Skeletal muscle tissue (tissue), 4 donors: ENCODE measurements around the gene SLC2A3. TPM values are rescaled to one million over a fixed set of nuclear protein-coding genes. Genes with fewer than 3 reads are reported as not detected.
A peak's percentile ranks its signal among the peaks of the same experiment; 100 is the strongest.
"Not testable (repeated sequence)": the region's sequence is repeated elsewhere in the genome, so short reads cannot be mapped to it uniquely, and the experiment has no call there.

ENCODE experiments used
- H3K27ac ChIP-seq: one replicate; pipeline ENCODE4 v1.7.0; 2013; ENCODE audit warnings: mild to moderate bottlenecking, low read depth, low read length, inconsistent platforms
- H3K27me3 ChIP-seq, 3 donors: one replicate each; pipeline ENCODE4 v1.7.0; 2013; ENCODE audit warnings: low read length in 3 of 3; ENCODE audit not compliant: control insufficient read depth in 3 of 3, insufficient read depth in 3 of 3
- H3K36me3 ChIP-seq, 3 donors: one replicate each; pipeline ENCODE4 v1.7.0; 2013; ENCODE audit warnings: low read length in 3 of 3; ENCODE audit not compliant: control insufficient read depth in 3 of 3, insufficient read depth in 3 of 3
- H3K4me1 ChIP-seq, 3 donors: one replicate each; pipeline ENCODE4 v1.7.0; 2013; ENCODE audit warnings: low read length in 3 of 3, mild to moderate bottlenecking in 3 of 3; ENCODE audit not compliant: control insufficient read depth in 3 of 3, insufficient read depth in 3 of 3
- H3K4me3 ChIP-seq, 3 donors: one replicate each; pipeline ENCODE4 v1.7.0; 2013; ENCODE audit warnings: low read length in 3 of 3
- H3K9ac ChIP-seq, 3 donors: one replicate each; pipeline ENCODE4 v1.7.0; 2013; ENCODE audit warnings: low read length in 3 of 3, mild to moderate bottlenecking in 3 of 3, moderate library complexity in 2 of 3, low read depth in 1 of 3
- H3K9me3 ChIP-seq, 3 donors: one replicate each; pipeline ENCODE4 v1.7.0; 2013; ENCODE audit warnings: low read length in 3 of 3; ENCODE audit not compliant: control insufficient read depth in 3 of 3
- total RNA-seq: library from RNA; depleted of rRNA; stranded (reverse); fragments of >200 nt; gene quantifications from one replicate; pipeline ENCODE4 v1.2.3, GENCODE V29; 2014
- donor health status: Osteomylitis.

SLC2A3 gene
- total RNA-seq, 1 donor from 2014 or later, result 49.6 TPM

DNA sequence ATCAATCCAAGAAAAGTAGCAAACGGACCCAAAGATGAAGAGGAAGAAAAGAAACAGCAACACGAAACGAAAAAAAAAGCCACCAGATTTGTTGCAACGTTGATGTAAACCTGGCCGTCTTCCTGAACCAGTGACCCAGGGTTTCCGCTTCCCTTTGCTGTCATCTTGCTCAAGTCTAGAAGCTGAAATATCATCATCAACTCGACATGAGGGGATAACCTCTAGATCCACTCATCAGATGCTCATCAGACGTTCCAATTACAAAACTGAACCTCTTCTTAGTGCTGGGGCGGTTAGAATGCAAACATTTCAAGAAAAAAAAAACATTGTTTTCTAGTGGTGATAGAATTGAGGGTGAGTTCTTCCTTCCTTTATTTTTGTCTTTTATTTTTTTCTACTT is 36.3 kb upstream of the SLC2A3 start:
- H3K27ac ChIP-seq, H3K4me3 ChIP-seq, H3K9ac ChIP-seq, H3K9me3 ChIP-seq, H3K4me1 ChIP-seq, H3K36me3 ChIP-seq: not testable (repeated sequence)
- H3K27me3 ChIP-seq, result peaks cover 0 to 11% (median 10%) of the 10 kb centered on the region in 3 donors

DNA sequence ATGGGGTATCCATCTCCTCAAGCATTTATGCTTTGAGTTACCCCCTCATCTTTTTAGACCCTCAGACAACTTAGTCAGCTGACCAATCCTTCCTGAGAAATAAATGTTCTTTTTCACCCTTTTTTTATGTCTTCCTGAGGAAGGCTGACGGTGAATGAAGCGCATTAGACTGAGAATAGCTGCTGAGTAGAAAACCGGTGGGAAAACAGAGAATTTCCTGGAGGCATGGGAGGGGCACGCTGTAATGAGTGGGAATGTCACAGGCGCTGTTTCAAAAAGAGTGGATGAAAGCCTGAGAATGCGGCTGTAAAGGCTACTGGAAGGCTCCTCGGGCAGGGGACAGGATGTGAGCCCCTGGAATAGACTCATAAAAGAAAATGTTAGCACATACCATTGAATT is 35.8 kb upstream of the SLC2A3 start:
- not testable (repeated sequence) for H3K36me3 ChIP-seq, H3K4me1 ChIP-seq, H3K4me3 ChIP-seq, H3K9me3 ChIP-seq, H3K9ac ChIP-seq
- Histone ChIP-seq H3K27ac (peak overlapping the region; percentile 83), H3K27me3 (peaks cover 0 to 11% (median 10%) of the 10 kb centered on the region in 3 donors)

DNA sequence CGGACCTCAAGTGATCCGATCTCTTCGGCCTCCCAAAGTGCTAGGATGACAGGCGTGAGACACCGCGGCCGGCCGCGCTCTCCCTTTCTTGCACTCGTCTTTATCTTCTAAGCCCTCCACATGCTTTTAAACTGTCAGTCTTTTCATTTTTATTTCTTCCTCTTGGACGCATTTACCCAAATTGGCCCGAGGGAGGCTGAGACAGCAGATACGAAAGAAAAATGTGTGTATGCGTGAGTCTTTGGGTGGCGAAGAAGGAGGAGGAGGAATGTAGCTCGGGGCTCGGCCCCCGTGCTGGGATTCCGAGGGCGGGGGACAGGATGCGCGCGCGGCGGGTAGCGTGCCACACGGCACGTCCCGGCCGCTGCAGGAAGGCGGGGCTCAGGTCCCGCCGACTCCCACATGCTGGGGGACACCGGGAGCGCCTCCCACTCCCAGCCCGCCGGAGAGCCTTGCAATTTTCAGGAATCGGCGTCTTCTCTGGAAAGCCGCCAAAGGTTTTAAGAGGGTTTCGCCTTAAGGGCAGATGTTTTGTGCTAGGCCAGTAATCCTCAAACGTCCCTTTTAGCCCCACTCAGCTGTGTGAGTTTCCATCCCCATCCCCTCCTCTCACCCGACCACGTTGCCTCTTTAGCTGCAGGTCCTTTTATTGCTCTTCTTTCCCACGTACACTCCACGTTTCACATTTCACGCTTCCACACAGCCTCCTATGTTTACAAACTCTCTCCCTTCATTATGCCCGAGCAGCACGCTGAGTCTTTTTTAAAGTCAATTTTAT is 34.7 kb upstream of the SLC2A3 start:
- no peaks in the 10 kb centered on the region for H3K36me3 ChIP-seq
- peak overlapping the region; percentile 83 for H3K27ac ChIP-seq
- H3K9ac ChIP-seq, result peak overlapping the region; percentile 64 to 80 (median 71)
- H3K4me3 ChIP-seq, result peak overlapping the region; percentile 57 to 67 (median 66)
- H3K27me3 ChIP-seq, result peaks cover 0 to 11% (median 10%) of the 10 kb centered on the region in 3 donors
- H3K9me3 ChIP-seq, result no peaks in the 10 kb centered on the region
- peaks cover 0 to 9% (median 9%) of the 10 kb centered on the region in 3 donors for H3K4me1 ChIP-seq

DNA sequence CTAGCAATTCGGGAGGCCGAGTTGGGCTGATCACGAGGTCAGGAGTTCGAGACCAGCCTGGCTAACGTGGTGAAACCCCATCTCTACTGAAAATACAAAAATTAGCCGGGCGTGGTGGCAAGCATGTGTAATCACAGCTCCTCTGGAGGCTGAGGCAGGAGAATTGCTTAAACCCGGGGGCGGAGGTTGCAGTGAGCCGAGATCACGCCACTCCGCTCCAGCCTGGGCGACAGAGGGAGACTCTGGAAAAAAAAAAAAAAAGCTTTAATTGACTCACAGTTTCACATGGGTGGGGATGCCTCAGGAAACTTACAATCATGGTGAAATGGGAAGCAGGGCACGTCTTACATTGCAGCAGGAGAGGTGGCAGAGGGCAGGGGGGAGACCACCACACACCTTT is 30.6 kb upstream of the SLC2A3 start:
- H3K4me1 ChIP-seq, result peaks cover 0 to 9% (median 9%) of the 10 kb centered on the region in 3 donors

DNA sequence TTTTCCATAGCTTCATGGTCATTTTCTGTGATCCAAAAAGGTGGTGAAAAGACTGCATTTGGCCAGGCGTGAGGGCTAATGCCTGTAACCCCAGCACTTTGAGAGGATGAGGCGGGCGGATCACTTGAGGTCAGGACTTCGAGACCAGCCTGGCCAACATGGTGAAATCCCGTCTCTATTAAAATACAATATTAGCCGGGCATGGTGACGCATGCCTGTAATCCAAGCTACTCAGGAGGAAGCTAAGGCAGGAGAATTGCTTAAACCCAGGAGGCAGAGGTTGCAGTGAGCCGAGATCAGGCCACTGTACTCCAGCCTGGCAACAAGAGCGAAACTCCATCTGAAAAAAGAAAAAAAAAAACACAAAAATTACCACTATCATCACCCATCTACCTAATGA is 28.7 kb upstream of the SLC2A3 start:
- H3K27ac ChIP-seq, H3K4me3 ChIP-seq, H3K9me3 ChIP-seq, H3K9ac ChIP-seq, H3K36me3 ChIP-seq, H3K27me3 ChIP-seq, H3K4me1 ChIP-seq: not testable (repeated sequence)

More for the DNA sequence above, 30.6 kb upstream of the SLC2A3 start:
- peaks cover 0 to 11% (median 10%) of the 10 kb centered on the region in 3 donors for H3K27me3 ChIP-seq
- H3K9me3 ChIP-seq, result no peaks in the 10 kb centered on the region
- no peak overlapping the region for H3K4me3 ChIP-seq
- no peaks in the 10 kb centered on the region for H3K36me3 ChIP-seq
- H3K9ac ChIP-seq, result no peak overlapping the region
- H3K27ac ChIP-seq, result no peak overlapping the region

DNA sequence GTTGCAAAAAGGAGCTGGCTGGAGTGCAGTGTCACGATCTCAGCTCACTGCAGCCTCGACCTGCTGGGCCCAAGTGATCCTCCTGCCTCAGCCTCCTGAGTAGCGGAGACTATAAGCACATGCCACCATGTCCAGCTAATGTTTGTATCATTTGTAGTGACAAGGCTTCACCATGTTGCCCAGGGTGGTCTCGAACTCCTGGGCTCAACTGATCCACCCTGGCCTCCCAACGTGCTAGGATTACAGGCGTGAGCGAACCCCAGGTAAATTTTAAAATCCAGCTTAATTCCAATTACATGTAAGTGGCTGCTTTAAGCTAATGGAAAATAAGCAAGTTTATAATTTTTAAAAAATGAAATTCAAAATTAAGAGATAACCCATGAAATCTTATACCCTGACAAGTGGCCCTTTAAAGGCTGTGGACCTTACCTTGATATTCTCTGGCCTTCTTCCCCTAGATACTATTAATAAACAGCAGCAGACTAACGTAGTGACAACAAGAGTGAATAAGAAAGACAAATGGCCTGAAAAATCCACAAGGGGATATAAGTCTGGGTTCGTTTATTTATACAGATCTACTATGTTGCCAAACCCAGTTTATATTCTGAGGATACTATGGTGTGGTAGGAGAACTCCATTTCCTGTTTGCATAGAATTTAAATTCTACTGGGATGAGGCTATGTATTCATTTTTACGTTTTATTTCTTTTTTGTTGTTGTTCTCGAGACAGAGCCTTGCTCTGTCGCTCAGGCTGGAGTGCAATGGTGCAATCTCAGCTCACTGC is 25.6 kb upstream of the SLC2A3 start:
- H3K27ac ChIP-seq, result peak overlapping the region; percentile 85
- no peak overlapping the region for H3K9ac ChIP-seq
- no peaks in the 10 kb centered on the region for H3K9me3 ChIP-seq
- no peaks in the 10 kb centered on the region for H3K4me1 ChIP-seq
- peak overlapping the region in 1 of 3 donors; percentile 68 for H3K4me3 ChIP-seq
- H3K36me3 ChIP-seq, result no peaks in the 10 kb centered on the region
- H3K27me3 ChIP-seq, result no peaks in the 10 kb centered on the region

DNA sequence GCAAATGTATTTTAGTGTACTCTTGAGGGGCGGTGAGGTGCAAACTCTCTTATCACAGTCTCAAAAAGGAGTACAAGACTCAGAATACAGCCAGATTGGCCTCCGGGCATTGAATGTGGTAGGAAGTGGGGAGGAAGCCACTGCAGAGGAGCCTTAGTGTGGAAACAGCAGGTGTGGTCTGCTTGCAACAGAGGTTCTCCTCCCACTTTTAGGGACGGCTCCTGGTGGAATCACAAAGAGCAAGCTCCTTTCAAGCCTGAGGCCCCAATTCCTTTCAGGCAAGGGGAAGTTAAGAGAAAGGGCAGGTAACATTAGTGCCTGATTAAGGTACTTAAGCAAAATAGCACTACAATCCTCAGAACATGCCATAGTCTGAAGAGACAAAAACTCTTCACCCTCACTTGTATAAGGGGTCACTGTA is 23.7 kb upstream of the SLC2A3 start:
- no peaks in the 10 kb centered on the region for H3K9me3 ChIP-seq
- H3K9ac ChIP-seq, result no peak overlapping the region
- H3K27ac ChIP-seq, result no peak overlapping the region
- H3K36me3 ChIP-seq, result no peaks in the 10 kb centered on the region
- no peaks in the 10 kb centered on the region for H3K4me1 ChIP-seq
- no peak overlapping the region for H3K4me3 ChIP-seq
- no peaks in the 10 kb centered on the region for H3K27me3 ChIP-seq

DNA sequence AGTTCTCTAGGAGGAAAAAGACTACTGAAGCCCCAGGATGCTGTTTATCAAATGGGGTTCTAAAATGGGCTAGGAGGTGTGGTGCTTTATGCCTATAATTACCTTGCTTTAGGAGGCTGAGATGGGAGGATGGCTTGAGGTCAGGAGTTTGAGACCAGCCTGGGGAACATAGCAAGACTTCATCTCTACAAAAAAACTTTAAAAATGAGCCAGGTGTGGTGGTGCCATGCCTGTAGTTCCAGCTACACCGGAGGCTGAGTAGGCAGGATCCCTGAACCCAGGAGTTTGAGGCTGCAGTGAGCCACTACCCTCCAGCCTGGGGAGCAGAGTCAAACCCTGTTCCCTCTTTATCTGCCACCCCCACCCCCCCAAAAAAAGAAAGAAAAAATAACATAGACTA is 23.3 kb upstream of the SLC2A3 start:
- Histone ChIP-seq H3K36me3 (no peaks in the 10 kb centered on the region), H3K27me3 (no peaks in the 10 kb centered on the region), H3K4me3 (no peak overlapping the region), H3K9ac (no peak overlapping the region), H3K4me1 (no peaks in the 10 kb centered on the region), H3K27ac (no peak overlapping the region), H3K9me3 (no peaks in the 10 kb centered on the region)

DNA sequence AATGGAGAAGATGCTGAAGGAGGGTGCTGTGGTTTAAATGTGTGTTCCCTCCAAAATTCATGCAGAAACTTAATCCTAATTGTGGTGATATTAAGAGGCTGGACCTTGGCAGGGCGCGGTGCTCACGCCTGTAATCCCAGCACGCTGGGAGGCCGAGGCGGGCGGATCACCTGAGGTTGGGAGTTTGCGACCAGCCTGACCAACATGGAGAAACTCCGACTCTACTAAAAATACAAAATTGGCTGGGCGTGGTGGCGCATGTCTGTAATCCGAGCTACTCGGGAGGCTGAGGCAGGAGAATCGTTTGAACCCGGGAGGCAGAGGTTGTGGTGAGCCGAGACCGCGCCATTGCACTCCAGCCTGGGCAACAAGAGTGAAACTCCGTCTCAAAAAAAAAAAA is 18.9 kb upstream of the SLC2A3 start:
- H3K27ac ChIP-seq, H3K9ac ChIP-seq, H3K27me3 ChIP-seq, H3K4me3 ChIP-seq, H3K36me3 ChIP-seq, H3K9me3 ChIP-seq, H3K4me1 ChIP-seq: not testable (repeated sequence)

DNA sequence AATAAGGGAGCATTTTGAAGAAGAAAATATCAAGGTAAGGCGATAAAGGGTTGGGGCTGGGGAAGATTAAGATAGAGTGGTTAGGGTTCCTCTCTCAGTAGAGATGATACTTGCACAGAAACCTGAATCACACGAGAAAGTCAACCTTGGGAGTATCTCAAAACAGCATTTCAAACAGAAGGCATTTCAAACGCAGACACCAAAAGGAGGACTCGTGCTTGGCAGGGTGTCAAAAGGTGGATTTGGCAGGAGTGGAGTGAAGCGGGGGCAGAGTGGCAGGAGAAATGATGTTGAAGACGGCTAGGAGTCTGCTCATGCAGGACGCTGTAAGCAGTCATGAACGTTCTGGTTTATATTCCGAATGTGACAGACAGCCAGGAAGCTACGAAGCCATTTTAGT is 18.4 kb upstream of the SLC2A3 start:
- not testable (repeated sequence) for H3K9ac ChIP-seq, H3K4me3 ChIP-seq, H3K27ac ChIP-seq, H3K36me3 ChIP-seq, H3K4me1 ChIP-seq, H3K9me3 ChIP-seq, H3K27me3 ChIP-seq
